Panc1 (cell line): ENCODE results near the gene GYG2. TPM values are rescaled to one million over a fixed set of nuclear protein-coding genes. Genes with fewer than 3 reads are reported as not detected.

Experiments
- ATAC-seq: fragments of 200-7000 bp; cut with Tn5 transposase; 2 replicates; pipeline ENCODE4 v1.9.1; 2020; ENCODE audit warnings: mild to moderate bottlenecking, moderate library complexity
- BruUV-seq: library from RNA; stranded (reverse); fragments of 400-500 nt; replicated peaks from 2 replicates; lab custom pipeline; 2021; lab: Mats Ljungman, UMichigan
- CTCF ChIA-PET: fragments of 300-600 bp; sonication (Branson Sonifier 250); formaldehyde crosslinking; loops from one replicate; lab custom pipeline; 2022; ENCODE audit warnings: antibody characterized with exemption; lab: Charles Lee
- POLR2A ChIA-PET: fragments of 300-600 bp; sonication (Branson Sonifier 250); formaldehyde crosslinking; loops from one replicate; lab custom pipeline; 2022; ENCODE audit warnings: antibody characterized with exemption; lab: Charles Lee
- DNase-seq: peaks from one replicate; pipeline ENCODE4 v3.0.0-alpha.2; 2010; ENCODE audit warnings: low read depth, low spot score
- H3K27ac ChIP-seq: 2 replicates; pipeline ENCODE4 v1.5.1; 2011; ENCODE audit warnings: mild to moderate bottlenecking, low read length, inconsistent platforms
- H3K27me3 ChIP-seq: fragments of 200-500 bp; sonication (Bioruptor generic); 2 replicates; pipeline ENCODE4 v1.6.0; 2014; ENCODE audit warnings: low read length, inconsistent platforms; ENCODE audit not compliant: control insufficient read depth, insufficient read depth
- H3K36me3 ChIP-seq: fragments of 200-500 bp; sonication (Bioruptor generic); 2 replicates; pipeline ENCODE4 v1.5.1; 2014; ENCODE audit warnings: inconsistent platforms, mild to moderate bottlenecking, low read length, moderate library complexity; ENCODE audit not compliant: control insufficient read depth, insufficient read depth
- H3K4me1 ChIP-seq: 2 replicates; pipeline ENCODE4 v1.5.1; 2011; ENCODE audit warnings: inconsistent platforms, mild to moderate bottlenecking, low read length, moderate library complexity; ENCODE audit not compliant: control insufficient read depth, insufficient read depth
- H3K4me3 ChIP-seq, 2 experiments: 2 replicates each; pipeline ENCODE4 v1.5.1; 2011 to 2012; ENCODE audit warnings: low read depth in 2 of 2, low read length in 2 of 2, mild to moderate bottlenecking in 2 of 2, inconsistent platforms in 1 of 2, moderate library complexity in 1 of 2
- H3K9me3 ChIP-seq: fragments of 200-500 bp; sonication (Bioruptor generic); 2 replicates; pipeline ENCODE4 v1.5.1; 2014; ENCODE audit warnings: low read depth, mild to moderate bottlenecking, inconsistent platforms, low read length, moderate library complexity; ENCODE audit not compliant: control insufficient read depth, insufficient read depth
- CTCF ChIP-seq: fragments of 450-650 bp; IDR thresholded peaks from 2 replicates; pipeline ENCODE4 v1.5.1; 2017; ENCODE audit warnings: mild to moderate bottlenecking
- POLR2AphosphoS5 ChIP-seq: IDR thresholded peaks from 2 replicates; pipeline ENCODE4 v1.6.1; 2012; ENCODE audit warnings: mild to moderate bottlenecking, low read depth, low read length, moderate library complexity
- REST ChIP-seq, 2 experiments: IDR thresholded peaks; 2 replicates each; pipeline ENCODE4 v1.6.1; 2011 to 2012; ENCODE audit warnings: low read depth in 2 of 2, control low read depth in 1 of 2, low read length in 1 of 2, mild to moderate bottlenecking in 1 of 2, moderate library complexity in 1 of 2; ENCODE audit not compliant: insufficient read depth in 1 of 2
- SIN3A ChIP-seq: IDR thresholded peaks from 2 replicates; pipeline ENCODE4 v1.6.1; 2012; ENCODE audit warnings: low read depth, mild to moderate bottlenecking, low read length, moderate library complexity, borderline replicate concordance; ENCODE audit not compliant: insufficient read depth
- TCF7L2 ChIP-seq: IDR thresholded peaks from 2 replicates; pipeline ENCODE4 v1.6.1; 2011; ENCODE audit warnings: mild to moderate bottlenecking, low read depth, low read length, inconsistent platforms
- in situ Hi-C: cut with HindIII; loops from 2 replicates; pipeline ENCODE4 v1.10.0; 2016; ENCODE audit warnings: low sequenced_read_pairs, low pct_unique_long_range_greater_than_20kb
- intact Hi-C: fragments of 100-400 bp; cut with micrococcal nuclease; formaldehyde crosslinking; loops from one replicate; pipeline ENCODE4 v1.10.0; 2022; ENCODE audit not compliant: unreplicated experiment
- total RNA-seq: library from RNA; stranded (reverse); gene quantifications from one replicate; pipeline ENCODE4 v1.2.1, GENCODE V29; 2021; ENCODE audit not compliant: unreplicated experiment

GYG2 gene
- total RNA-seq, 1 experiment from 2014 or later: 0.85 TPM

GRCh38 chrX:2781226-2781571, 47.5 kb upstream of the GYG2 start:
- Histone ChIP-seq H3K4me3 (no peak overlapping the region), H3K27me3 (no peaks in the 10 kb centered on the region), H3K27ac (no peak overlapping the region), H3K9me3 (no peaks in the 10 kb centered on the region), H3K4me1 (no peaks in the 10 kb centered on the region), H3K36me3 (no peaks in the 10 kb centered on the region)
- TF ChIP-seq POLR2AphosphoS5: no peak
- no peak for TF ChIP-seq SIN3A
- TF ChIP-seq CTCF: no peak
- no peak for TF ChIP-seq REST (IDR thresholded peaks at IDR 0.05; ENCODE audit: insufficient read depth in 1 of 2, low read depth in 2 of 2, low read length in 1 of 2)
- no peak for TF ChIP-seq TCF7L2
- CTCF ChIA-PET: no interaction called here
- in situ Hi-C loops (no loop called here), intact Hi-C loops (no loop called here)
- BruUV-seq: no TSS peak
- POLR2A ChIA-PET: no interaction called here
- DNase-seq: no peak
- ATAC-seq: no peak

- BruUV-seq: no TSS peak
- Histone ChIP-seq H3K4me1 (no peaks in the 10 kb centered on the region), H3K9me3 (no peaks in the 10 kb centered on the region), H3K27ac (no peak overlapping the region), H3K27me3 (no peaks in the 10 kb centered on the region), H3K36me3 (no peaks in the 10 kb centered on the region), H3K4me3 (no peak overlapping the region)
- in situ Hi-C loops (no loop called here), intact Hi-C loops (no loop called here)
- DNase-seq: no peak
- POLR2A ChIA-PET: no interaction called here
- CTCF ChIA-PET: no interaction called here
- ATAC-seq: no peak
- TF ChIP-seq REST (IDR thresholded peaks at IDR 0.05; ENCODE audit: insufficient read depth in 1 of 2, low read depth in 2 of 2, low read length in 1 of 2) (no peak), TCF7L2 (no peak), CTCF (no peak), SIN3A (no peak)
Measured at GRCh38 chrX:2781698-2782097, 47.0 kb upstream of the GYG2 start.
